Subcutaneous adipose tissue (tissue), 4 donors: Measurements from ENCODE around the gene DLL3. TPM values are rescaled to one million over a fixed set of nuclear protein-coding genes. Genes with fewer than 3 reads are reported as not detected.

Source experiments
- total RNA-seq, 4 donors: library from RNA; depleted of rRNA; stranded (reverse); fragments of >200 nt; gene quantifications; one replicate each; pipeline ENCODE4 v1.1.0, GENCODE V29; 2016
- TF ChIP-seq, protein P1 (sequence below): fragments of 450-650 bp; IDR thresholded peaks from one replicate; pipeline ENCODE4 v1.5.1; 2016; ENCODE audit warnings: low read depth, mild to moderate bottlenecking, control low read depth, antibody characterized with exemption, moderate library complexity

DLL3 gene
- total RNA-seq, 4 donors from 2014 or later: not detected

DNA sequence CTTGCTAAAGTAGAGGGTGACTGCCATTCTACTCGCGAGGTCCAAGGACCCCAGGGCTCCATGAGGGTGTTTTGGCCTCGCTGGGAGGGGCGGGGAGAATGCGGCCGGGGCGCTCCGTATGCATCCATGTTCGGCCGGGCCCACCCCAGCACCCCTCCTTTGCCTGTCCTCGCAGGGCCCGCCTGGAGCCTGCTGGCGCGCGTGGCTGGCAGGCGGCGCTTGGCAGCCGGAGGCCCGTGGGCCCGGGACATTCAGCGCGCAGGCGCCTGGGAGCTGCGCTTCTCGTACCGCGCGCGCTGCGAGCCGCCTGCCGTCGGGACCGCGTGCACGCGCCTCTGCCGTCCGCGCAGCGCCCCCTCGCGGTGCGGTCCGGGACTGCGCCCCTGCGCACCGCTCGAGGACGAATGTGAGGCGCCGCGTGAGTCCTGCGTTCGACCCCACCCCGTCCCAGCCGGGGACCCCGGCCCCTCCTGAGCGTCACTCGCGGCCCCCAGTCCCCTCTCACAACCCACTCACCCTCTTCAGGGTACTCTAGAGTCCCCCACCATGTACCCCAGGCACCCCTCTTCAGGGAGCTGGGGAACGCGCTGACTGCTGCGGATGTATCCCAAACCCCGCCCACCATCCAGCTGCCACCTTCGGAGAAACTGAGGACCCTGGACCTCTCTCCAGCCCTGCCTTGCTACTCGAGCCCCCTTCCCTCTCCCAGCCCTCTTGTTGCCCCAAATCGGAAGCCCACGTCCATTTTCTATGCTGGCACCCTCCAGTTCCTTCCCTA is 4.1 kb downstream of the DLL3 start:
- TF ChIP-seq, protein P1, sequence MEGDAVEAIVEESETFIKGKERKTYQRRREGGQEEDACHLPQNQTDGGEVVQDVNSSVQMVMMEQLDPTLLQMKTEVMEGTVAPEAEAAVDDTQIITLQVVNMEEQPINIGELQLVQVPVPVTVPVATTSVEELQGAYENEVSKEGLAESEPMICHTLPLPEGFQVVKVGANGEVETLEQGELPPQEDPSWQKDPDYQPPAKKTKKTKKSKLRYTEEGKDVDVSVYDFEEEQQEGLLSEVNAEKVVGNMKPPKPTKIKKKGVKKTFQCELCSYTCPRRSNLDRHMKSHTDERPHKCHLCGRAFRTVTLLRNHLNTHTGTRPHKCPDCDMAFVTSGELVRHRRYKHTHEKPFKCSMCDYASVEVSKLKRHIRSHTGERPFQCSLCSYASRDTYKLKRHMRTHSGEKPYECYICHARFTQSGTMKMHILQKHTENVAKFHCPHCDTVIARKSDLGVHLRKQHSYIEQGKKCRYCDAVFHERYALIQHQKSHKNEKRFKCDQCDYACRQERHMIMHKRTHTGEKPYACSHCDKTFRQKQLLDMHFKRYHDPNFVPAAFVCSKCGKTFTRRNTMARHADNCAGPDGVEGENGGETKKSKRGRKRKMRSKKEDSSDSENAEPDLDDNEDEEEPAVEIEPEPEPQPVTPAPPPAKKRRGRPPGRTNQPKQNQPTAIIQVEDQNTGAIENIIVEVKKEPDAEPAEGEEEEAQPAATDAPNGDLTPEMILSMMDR: no peak

DNA sequence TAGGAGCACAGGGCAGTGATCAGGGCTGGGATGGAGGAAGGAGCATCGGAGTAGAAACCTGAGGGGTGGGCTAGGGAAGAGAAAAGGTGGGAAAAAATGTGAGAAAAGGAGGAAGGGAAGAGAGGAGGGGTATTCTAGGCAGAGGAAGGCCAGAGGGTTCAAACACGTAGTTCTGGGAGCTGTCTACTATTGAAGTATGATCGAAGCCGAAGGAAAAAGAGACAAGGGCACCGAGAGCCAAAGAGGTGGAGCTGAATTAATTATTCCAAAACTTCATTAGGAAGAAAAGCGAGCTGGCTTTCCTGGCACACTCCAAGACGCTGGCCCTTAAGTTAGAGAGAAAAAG is 7.8 kb downstream of the DLL3 start:
- TF ChIP-seq, protein P1: no peak

DNA sequence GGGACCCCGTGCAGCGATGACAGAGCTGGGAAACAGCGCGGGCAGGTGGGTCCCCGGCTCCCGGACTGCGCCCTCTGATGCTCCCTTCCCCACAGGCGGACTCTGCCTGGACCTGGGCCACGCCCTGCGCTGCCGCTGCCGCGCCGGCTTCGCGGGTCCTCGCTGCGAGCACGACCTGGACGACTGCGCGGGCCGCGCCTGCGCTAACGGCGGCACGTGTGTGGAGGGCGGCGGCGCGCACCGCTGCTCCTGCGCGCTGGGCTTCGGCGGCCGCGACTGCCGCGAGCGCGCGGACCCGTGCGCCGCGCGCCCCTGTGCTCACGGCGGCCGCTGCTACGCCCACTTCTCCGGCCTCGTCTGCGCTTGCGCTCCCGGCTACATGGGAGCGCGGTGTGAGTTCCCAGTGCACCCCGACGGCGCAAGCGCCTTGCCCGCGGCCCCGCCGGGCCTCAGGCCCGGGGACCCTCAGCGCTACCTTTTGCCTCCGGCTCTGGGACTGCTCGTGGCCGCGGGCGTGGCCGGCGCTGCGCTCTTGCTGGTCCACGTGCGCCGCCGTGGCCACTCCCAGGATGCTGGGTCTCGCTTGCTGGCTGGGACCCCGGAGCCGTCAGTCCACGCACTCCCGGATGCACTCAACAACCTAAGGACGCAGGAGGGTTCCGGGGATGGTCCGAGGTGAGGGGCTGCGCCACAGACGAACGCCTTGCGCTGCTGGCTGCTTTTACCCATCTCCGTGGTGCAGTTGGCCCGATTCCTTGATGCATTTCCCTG is 8.4 kb downstream of the DLL3 start:
- TF ChIP-seq, protein P1: no peak

DNA sequence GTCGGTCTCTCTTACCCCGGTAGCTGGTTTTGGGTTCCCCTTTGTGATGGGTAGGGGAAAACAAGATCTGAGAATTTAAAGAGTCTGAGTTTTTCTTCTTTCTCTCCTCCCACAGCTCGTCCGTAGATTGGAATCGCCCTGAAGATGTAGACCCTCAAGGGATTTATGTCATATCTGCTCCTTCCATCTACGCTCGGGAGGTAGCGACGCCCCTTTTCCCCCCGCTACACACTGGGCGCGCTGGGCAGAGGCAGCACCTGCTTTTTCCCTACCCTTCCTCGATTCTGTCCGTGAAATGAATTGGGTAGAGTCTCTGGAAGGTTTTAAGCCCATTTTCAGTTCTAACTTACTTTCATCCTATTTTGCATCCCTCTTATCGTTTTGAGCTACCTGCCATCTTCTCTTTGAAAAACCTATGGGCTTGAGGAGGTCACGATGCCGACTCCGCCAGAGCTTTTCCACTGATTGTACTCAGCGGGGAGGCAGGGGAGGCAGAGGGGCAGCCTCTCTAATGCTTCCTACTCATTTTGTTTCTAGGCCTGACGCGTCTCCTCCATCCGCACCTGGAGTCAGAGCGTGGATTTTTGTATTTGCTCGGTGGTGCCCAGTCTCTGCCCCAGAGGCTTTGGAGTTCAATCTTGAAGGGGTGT is 9.1 kb downstream of the DLL3 start:
- TF ChIP-seq, protein P1: no peak

DNA sequence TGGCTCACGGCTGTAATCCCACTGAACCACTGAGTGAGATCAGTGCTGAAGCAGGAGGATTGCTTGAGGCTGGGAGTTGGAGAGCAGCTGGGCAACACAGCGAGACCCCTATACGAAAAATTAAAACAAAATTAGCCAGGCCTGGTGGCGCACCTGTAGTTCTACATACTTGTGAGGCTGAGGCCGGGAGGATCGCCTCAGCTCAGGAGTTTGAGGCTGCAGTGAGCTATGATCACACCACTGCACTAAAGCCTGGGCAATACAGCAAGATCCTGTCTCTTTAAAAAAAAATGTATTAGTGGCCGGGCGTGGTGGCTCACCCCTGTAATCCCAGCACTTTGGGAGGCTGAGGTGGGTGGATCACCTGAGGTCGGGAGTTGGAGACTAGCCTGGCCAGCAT is 9.9 kb downstream of the DLL3 start:
- TF ChIP-seq, protein P1: no peak

DNA sequence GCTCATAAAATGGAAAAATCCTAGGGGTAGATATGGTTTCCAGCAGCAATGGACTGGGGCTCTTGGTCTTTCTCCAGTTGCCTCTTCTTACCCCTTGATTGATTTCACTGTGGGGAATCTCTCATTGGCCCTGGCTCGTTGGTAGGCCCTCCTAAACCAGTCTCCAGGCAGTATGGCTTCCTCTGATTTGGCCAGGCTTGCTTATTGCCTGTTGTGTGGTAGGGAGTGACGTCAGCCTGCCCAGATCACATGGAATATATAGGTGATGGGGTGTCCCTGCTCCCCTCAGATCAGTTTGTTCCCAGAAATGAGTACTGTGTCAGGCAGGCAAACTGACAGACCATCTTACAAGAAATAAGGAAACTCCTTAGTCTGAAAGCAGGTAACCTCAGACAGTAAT is 10.5 kb downstream of the DLL3 start:
- TF ChIP-seq, protein P1: no peak

DNA sequence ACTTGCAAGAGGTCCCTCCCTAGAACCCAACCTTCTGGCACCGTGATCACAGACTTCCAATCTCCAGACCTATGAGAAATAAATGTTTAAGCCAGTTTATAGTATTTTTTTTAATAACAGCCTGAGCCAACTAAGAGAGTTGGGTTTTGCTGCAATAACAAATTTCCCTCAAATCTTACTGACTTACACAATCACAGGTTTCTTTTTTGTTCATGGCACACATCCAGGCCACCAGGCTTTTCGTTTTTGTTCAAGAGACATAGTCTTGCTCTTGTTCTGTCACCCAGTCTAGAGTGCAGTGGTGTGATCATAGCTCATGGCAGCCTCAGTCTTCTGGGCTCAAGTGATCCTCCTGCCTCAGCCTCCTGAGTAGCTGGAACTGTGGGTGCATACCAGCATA is 14.2 kb downstream of the DLL3 start:
- TF ChIP-seq, protein P1: no peak
